Esophagus muscularis mucosa (tissue), 4 donors: ENCODE data around the gene LRRFIP2. TPM values are rescaled to one million over a fixed set of nuclear protein-coding genes. Genes with fewer than 3 reads are reported as not detected.

ENCODE experiments used
- DNase-seq: peaks from one replicate; pipeline ENCODE4 v3.0.0-alpha.2; 2017; ENCODE audit errors: extremely low spot score
- H3K27ac ChIP-seq, 4 donors: fragments of 200-600 bp; sonication (generic); replicated peaks in 1 of 4; 1 replicate in 3 of 4; 2 replicates in 1 of 4; pipeline ENCODE4 v1.5.1; 2016 to 2019; ENCODE audit warnings: mild to moderate bottlenecking in 1 of 4
- H3K27me3 ChIP-seq, 4 donors: fragments of 200-600 bp; sonication (generic); one replicate each; pipeline versions ENCODE4 v1.5.1 to v1.6.0; 2016 to 2019
- H3K36me3 ChIP-seq, 4 donors: fragments of 200-600 bp; sonication (generic); one replicate each; pipeline ENCODE4 v1.5.1; 2016 to 2019
- H3K4me1 ChIP-seq, 4 donors: fragments of 200-600 bp; sonication (generic); one replicate each; pipeline ENCODE4 v1.5.1; 2016 to 2019
- H3K4me3 ChIP-seq, 4 donors: fragments of 200-600 bp; sonication (generic); 1 replicate in 2 of 4; 2 replicates in 2 of 4; pipeline ENCODE4 v1.5.1; 2016 to 2019; ENCODE audit warnings: mild to moderate bottlenecking in 4 of 4, moderate library complexity in 1 of 4
- H3K9me3 ChIP-seq, 4 donors: fragments of 200-600 bp; sonication (generic); 1 replicate in 3 of 4; 2 replicates in 1 of 4; pipeline ENCODE4 v1.5.1; 2016 to 2019
- EP300 ChIP-seq: sonication (generic); formaldehyde crosslinking; IDR thresholded peaks from one replicate; pipeline ENCODE4 v1.6.1; 2017; ENCODE audit warnings: antibody characterized with exemption
- POLR2A ChIP-seq: fragments of 450-650 bp; IDR thresholded peaks from one replicate; pipeline ENCODE4 v1.6.1; 2017; ENCODE audit warnings: antibody characterized with exemption, moderate library complexity, mild to moderate bottlenecking, low read depth
- POLR2AphosphoS5 ChIP-seq, 2 donors: sonication (generic); formaldehyde crosslinking; IDR thresholded peaks; one replicate each; pipeline ENCODE4 v1.6.1; 2017; ENCODE audit warnings: antibody characterized with exemption in 2 of 2
- WGBS: methylation state at CpG from one replicate; pipeline ENCODE4 v1.1.5; 2018; 5-methylcytosine and 5-hydroxymethylcytosine counted together
- intact Hi-C: fragments of 100-400 bp; cut with DNase I; formaldehyde crosslinking; loops from one replicate; pipeline ENCODE4 v1.15.1; 2023
- total RNA-seq, 4 donors: library from RNA; depleted of rRNA; stranded (reverse); fragments of >200 nt; gene quantifications; one replicate each; pipeline versions ENCODE4 v1.1.0 to v1.2.1, GENCODE V29; 2016
- TF ChIP-seq, protein P1 (sequence below), 3 experiments: fragments of 200-600 bp in 2 of 3; fragments of 450-650 bp in 1 of 3; sonication (generic) in 2 of 3; IDR thresholded peaks; one replicate each; pipeline ENCODE4 v1.5.1; 2017 to 2019; ENCODE audit warnings: antibody characterized with exemption in 3 of 3, mild to moderate bottlenecking in 2 of 3, moderate library complexity in 1 of 3

LRRFIP2 gene
- total RNA-seq, 4 donors from 2014 or later: 76.9 to 104 (median 93.4) TPM

DNA sequence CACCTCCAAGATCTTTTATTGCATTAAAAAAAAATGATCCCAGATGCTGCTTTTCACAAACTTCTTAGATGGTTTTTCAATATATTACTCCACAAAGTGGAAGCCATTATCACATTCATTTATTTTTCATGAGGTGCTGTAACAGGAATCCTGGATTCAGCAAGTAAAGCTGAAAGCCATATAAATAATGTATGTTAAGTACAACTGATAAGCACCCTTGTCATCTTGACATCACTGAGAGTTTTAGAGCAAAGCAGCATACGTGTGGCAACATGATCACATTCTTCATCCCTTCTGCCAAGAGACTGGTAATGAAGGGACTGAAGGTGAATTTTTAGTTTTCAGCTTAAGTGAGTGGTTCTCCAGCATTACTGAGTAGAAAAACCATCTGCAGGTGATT is 44.9 kb upstream of the LRRFIP2 start:
- TF ChIP-seq POLR2A (no peak), EP300 (no peak), POLR2AphosphoS5 (IDR thresholded peaks at IDR 0.05) (no peak)
- TF ChIP-seq, protein P1, sequence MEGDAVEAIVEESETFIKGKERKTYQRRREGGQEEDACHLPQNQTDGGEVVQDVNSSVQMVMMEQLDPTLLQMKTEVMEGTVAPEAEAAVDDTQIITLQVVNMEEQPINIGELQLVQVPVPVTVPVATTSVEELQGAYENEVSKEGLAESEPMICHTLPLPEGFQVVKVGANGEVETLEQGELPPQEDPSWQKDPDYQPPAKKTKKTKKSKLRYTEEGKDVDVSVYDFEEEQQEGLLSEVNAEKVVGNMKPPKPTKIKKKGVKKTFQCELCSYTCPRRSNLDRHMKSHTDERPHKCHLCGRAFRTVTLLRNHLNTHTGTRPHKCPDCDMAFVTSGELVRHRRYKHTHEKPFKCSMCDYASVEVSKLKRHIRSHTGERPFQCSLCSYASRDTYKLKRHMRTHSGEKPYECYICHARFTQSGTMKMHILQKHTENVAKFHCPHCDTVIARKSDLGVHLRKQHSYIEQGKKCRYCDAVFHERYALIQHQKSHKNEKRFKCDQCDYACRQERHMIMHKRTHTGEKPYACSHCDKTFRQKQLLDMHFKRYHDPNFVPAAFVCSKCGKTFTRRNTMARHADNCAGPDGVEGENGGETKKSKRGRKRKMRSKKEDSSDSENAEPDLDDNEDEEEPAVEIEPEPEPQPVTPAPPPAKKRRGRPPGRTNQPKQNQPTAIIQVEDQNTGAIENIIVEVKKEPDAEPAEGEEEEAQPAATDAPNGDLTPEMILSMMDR (IDR thresholded peaks at IDR 0.05): no peak
- H3K36me3 ChIP-seq: no peaks in the 10 kb centered on the region
- no peaks in the 10 kb centered on the region for H3K27me3 ChIP-seq
- DNase-seq: no peak
- H3K4me1 ChIP-seq: no peaks in the 10 kb centered on the region
- H3K9me3 ChIP-seq: no peaks in the 10 kb centered on the region
- WGBS: 75% methylated on average over 1 of the region's 1 CpG
- intact Hi-C loops: no loop called here
- no peak overlapping the region for H3K27ac ChIP-seq
- no peak overlapping the region for H3K4me3 ChIP-seq

DNA sequence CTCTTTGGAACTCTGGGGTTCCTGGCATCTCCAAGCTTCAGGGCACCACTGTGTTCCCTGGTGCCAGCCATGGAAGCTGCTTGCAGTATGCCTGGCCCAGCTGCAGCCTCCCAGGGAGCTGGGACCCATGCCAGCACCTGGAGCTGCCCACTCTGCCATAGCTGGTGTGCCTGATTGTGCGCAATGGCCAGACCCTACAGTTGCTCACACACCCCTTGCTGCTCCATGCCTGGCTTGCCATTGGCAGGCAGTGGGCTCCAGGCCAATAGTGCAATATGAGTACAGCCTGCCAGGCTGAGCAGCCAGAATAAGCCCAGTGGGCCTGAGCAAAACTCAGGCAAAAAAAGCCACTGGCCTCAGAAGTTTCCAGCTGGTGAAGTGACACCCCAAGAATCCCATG is 43.8 kb upstream of the LRRFIP2 start:
- TF ChIP-seq POLR2A (no peak), POLR2AphosphoS5 (IDR thresholded peaks at IDR 0.05) (no peak), EP300 (no peak)
- TF ChIP-seq, protein P1 (IDR thresholded peaks at IDR 0.05): no peak
- Histone ChIP-seq H3K4me1 (peaks cover 0 to 1% (median under 1%) of the 10 kb centered on the region in 4 donors), H3K27ac (no peak overlapping the region), H3K27me3 (no peaks in the 10 kb centered on the region), H3K36me3 (no peaks in the 10 kb centered on the region), H3K4me3 (no peak overlapping the region), H3K9me3 (no peaks in the 10 kb centered on the region)
- no CpG with 5 or more reads among the region's 1 CpG for WGBS
- DNase-seq: no peak
- intact Hi-C loops: no loop called here

DNA sequence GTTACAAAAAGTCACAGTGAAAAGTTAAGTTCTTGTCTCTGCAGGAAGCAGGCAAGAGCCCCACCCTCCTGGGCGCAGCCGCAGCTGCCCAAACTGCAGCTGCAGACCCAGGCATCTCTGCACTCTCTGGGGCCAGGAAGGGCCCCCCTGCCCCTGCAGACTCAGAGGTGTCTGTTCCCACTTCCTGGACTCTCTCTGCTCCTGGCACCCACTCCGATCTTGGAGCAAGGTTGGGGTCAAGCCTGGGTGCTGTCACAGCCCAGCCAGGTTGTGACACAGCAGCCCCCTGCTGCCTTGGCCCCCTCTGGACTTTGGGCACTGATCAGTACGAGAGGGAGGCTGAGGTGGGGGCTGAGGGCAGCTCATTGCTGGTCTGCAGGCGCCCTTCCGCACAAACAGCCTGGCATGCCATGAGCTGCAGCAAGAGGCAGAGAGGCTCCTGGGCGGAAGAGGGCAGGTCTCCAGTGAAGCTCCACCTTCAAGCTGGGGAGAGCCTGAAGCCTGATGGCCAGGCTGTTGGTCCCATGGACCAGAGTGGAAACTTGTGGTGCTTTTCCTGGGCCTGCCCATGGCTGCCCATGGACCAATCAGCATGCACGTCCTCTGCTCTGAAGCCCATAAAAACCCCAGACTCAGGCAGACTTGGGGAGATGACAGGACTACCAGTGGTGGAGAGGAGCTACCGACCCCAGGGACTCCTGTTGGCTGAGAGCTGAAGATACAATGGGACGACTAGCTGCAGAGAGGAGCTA is 42.9 kb upstream of the LRRFIP2 start:
- H3K9me3 ChIP-seq: no peaks in the 10 kb centered on the region
- H3K27me3 ChIP-seq: no peaks in the 10 kb centered on the region
- H3K4me3 ChIP-seq: no peak overlapping the region
- no peak for DNase-seq
- H3K4me1 ChIP-seq: peaks cover 0 to 7% (median 4%) of the 10 kb centered on the region in 4 donors
- H3K27ac ChIP-seq: no peak overlapping the region
- TF ChIP-seq POLR2A: no peak
- TF ChIP-seq POLR2AphosphoS5 (IDR thresholded peaks at IDR 0.05): no peak
- TF ChIP-seq, protein P1 (IDR thresholded peaks at IDR 0.05): no peak
- no peak for TF ChIP-seq EP300
- no peaks in the 10 kb centered on the region for H3K36me3 ChIP-seq
- intact Hi-C loops: no loop called here
- WGBS: 82% methylated on average over 6 of the region's 10 CpGs

DNA sequence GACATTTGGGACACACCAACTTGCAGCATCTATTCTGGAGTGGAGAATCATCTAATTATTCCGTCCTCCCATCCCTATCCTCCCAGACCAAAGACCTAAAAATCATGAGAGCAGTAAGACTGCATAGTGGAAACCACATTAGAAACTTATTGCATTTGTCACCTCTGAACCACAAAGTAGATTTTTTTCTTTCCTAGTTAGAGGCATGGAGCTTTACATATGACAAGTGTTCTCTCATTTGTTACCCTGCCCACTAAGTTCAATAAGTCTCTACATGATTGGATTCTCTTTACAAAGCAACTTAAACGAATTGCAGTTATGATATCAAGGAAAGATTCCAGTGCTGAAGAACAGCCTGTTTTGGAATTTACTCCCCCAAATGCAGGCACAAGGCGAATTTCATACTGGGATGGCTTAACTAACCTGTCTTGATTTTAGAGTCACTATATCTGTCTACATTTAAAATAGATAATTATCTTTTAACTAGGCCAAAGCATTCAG is 42.3 kb upstream of the LRRFIP2 start:
- intact Hi-C loops: no loop called here
- Histone ChIP-seq H3K27me3 (no peaks in the 10 kb centered on the region), H3K4me3 (no peak overlapping the region), H3K9me3 (peaks cover 0 to 2% (median 0%) of the 10 kb centered on the region in 4 donors), H3K36me3 (no peaks in the 10 kb centered on the region), H3K4me1 (peaks cover 0 to 7% (median 4%) of the 10 kb centered on the region in 4 donors), H3K27ac (no peak overlapping the region)
- no peak for DNase-seq
- WGBS: 96% methylated on average over 3 of the region's 3 CpGs
- TF ChIP-seq POLR2A: no peak

DNA sequence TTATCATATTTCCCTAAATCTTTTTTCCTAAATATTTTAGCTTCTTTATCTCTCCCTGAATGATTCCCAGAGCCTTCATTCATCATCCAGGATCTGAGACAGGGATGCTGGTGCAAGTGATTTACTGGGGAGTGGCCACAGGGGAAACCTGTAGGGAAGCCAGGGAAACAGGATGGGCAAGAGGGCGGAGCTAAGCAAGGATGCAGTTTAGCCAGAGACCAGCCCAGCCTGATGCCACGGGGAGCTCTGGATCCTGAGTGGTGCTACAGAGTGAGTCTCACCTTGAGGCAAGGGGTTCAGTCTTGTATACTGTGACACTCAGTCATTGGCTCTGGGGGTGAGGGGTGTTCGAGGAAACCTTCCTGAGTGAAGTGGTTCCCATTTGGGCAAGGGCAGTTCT is 39.7 kb upstream of the LRRFIP2 start:
- Histone ChIP-seq H3K36me3 (no peaks in the 10 kb centered on the region), H3K27ac (no peak overlapping the region), H3K27me3 (no peaks in the 10 kb centered on the region), H3K9me3 (peaks cover 0 to 8% (median 0%) of the 10 kb centered on the region in 4 donors), H3K4me1 (peaks cover 0 to 7% (median 4%) of the 10 kb centered on the region in 4 donors), H3K4me3 (no peak overlapping the region)
- TF ChIP-seq EP300 (no peak), POLR2AphosphoS5 (IDR thresholded peaks at IDR 0.05) (no peak), POLR2A (no peak)
- TF ChIP-seq, protein P1 (IDR thresholded peaks at IDR 0.05): no peak
- intact Hi-C loops: loop anchor here (5.0 kb wide), 1 partner anchor 187 kb away; no protein-coding TSS in a partner anchor
- 74% methylated on average over 3 of the region's 3 CpGs for WGBS
- DNase-seq: no peak
